GM18526 (cell line): ENCODE results near the gene SPG7.

Experiments used
- POLR2A ChIP-seq: IDR thresholded peaks from 3 replicates; pipeline ENCODE4 v1.6.1; 2011; ENCODE audit not compliant: insufficient read length; ENCODE audit errors: extremely low read depth

Gene SPG7

DNA sequence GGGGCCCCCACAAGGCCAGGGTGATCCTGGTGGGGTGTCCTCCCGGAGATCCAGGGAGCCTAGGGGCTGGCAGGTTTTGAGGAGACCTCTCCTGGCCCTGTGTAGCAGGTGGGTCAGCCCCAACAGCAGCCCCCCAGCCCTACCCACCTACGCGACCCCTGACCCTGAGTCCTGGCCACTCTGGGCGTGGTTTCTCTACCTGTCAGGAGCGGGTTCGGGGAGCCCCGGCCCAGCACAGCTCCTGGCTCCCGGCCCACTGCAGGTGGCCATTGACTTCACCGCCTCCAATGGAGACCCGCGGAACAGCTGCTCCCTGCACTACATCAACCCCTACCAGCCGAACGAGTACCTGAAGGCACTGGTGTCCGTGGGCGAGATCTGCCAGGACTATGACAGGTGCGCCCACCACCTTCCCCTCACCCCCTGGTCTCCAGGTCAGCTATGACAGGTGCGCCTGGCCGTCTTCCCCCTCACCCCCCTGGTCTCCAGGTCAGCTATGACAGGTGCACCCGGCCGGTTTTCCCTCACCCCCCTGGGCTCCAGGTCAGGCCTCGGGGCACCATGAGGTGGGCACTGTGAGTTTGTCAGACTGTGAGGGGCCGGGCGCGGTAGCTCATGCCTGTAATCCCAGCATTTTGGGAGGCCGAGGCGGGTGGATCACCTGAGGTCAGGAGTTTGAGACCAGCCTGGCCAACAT is 80.4 kb downstream of the SPG7 start:
- TF ChIP-seq POLR2A = no peak

DNA sequence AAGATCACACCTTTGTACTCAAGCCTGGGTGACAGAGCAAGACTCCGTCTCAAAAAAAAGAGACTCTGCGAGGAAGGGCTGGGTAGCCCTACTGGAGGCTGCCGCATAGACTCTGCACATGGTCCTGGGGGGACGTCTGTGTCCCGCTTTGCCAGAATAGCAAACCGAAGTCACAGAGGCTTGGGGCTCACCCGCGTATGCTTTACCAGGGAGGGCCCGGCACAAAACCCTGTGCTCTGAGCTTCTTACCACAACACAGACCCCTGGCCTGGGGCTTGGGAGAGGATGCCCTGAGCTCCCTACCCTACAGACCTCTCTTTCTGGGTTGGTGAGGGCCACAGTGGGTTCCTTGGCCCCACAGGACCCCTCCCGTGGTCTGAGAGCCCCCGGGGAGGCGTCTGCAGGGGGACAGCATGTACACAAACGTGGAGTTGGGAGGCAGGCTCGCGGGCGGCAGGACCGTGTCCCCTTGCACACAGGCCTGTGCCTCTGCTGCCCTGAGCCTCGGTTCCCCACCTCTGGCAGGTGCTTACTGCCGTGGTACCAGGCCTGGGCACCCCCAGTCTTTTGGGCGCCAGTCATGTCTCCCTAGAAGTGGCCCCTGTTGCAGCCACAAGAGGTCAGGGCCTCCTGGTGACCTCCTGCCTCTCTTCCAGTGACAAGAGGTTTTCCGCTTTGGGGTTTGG is 81.2 kb downstream of the SPG7 start:
- TF ChIP-seq POLR2A = no peak

DNA sequence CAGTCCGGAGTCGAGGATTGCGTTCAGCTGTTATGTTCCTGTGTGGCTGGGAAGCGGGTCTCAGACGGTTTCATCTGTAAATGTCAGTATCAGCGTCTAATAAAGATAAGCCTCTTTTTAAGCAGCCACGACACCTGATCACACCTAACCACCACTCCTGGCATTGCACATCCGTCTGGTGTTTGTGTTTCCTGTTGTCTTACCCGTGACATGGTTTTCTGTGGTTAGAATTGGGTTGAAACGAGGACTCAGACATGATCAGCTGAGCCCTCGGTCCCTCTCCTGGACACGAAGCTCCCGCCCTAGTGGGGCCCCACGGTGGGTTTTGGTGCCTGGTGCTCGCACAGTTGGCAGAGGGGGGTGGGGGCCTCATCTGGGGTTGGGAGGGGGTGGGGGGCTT is 85.6 kb downstream of the SPG7 start:
- no peak for TF ChIP-seq POLR2A

DNA sequence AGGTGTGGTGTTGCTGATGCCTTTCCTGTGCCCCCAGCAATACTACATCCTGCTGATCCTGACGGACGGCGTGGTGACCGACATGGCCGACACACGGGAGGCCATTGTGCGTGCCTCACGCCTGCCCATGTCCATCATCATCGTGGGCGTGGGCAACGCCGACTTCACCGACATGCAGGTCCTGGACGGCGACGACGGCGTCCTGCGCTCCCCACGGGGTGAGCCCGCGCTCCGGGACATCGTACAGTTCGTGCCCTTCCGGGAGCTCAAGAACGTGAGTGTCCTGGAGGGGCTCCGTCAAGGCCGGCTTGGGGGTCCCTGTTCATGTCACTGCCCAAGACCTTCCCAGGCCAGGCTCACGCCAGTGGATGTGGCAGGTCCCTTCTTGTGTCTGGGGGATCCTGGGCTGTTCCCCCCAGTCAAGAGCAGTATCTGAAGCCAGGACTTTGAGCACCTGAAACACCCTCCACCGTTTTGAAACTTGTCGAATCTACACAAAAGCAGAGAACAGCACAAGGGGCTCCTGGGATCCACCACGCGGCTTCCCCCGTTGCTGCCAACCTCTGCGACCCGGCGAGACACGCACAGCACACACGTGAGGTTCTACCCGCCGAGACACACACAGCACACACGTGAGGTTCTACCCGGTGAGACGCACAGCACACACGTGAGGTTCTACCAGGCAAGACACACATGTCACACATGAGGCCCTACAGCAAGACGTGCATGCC is 87.3 kb downstream of the SPG7 start:
- no peak for TF ChIP-seq POLR2A

DNA sequence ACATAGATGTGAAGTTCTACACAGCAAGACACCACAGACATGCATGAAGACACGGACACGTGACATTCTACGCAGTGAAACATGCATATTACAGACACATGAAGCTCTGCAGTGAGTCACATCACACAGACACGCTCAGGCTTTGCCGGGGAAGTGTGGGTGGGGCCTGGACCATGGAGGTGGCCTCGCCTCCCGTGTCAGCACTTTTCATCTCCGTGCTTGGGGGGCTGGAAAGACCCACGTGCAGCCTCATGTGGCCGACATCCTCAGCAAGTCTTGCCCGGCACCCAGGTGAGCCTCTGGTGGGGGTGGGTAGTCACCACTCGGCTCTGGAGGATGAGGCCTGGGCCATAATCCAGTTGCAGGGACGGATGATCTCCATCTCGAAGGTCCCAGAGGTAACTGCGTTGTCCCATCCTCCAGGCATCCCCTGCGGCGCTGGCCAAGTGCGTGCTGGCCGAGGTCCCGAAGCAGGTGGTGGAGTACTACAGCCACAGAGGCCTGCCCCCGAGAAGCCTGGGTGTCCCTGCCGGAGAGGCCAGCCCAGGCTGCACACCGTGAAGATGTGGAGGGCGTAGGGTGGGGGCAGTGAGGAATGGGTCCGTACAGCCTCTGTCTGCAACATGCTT is 88.0 kb downstream of the SPG7 start:
- TF ChIP-seq POLR2A = no peak

DNA sequence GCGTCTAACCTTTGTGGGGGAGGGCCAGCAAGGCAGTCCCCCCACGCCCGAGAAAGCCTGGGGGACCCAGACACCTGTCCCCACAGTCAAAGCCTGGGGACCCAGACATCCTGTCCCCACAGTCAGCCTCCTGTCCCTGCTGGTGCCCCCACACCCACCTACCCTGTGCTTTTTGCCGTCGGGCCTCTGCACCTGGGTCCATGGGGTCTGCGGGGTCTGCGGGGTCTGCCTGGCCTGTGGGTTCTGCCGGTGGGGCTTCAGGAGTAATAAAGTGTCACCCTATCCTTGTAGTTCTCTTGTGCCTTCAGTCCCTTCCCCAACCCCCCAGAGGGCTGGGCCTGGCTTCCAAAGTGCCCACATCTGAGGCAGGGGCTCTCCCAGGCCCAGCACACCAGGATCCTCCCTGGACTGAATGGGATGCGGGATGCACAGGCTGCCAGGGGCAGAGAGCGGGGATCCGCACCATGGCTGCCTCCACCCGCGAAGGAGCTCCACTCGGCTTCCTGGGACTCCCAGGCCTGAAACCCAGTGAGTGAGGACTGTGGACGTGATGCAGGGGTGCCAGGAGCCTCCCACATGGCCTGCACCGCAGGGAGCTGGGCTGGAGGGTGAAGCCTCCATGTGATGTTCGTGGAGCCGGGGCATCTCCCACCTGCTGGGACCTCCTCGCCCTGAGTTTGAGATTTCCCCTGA is 88.9 kb downstream of the SPG7 start:
- TF ChIP-seq POLR2A = no peak

DNA sequence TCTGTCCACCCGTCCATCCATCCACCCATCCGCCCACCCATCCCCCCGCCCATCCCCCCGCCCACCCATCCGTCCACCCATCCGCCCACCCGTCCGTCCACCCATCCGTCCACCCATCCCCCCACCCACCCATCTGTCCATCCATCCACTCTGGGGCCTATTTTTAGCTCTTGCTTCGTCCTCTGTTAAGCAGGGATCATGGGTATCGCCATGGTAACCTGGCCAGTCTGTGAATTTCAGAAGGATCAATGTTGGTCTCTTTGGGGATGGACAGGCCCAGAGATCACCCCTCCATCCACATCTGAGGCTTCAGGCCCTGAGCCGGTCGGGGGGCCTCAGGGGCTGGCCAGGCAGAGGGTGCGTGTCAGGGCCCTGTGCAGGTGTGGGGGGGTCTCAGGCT is 90.0 kb downstream of the SPG7 start:
- no peak for TF ChIP-seq POLR2A

DNA sequence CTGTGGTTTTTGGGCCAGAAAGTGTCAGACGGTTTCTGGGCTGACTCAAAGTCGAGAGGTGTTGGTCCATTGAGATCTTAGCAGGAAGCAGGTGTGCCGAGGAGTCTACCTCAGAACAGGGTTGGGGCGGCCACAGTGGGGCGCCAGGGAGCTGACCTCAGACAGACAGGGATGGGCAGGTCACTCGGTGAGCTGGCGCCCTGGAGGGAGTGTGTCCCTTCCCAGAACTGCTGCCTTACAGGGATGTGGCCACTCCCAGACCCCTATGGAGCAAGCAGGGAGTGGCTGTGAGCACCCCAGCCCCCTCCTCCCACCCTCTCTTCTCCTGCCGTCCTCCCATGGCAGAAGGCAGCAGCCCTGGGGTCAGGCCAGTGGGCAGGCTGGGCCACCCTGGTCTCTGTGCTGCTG is 91.3 kb downstream of the SPG7 start:
- TF ChIP-seq POLR2A = no peak

DNA sequence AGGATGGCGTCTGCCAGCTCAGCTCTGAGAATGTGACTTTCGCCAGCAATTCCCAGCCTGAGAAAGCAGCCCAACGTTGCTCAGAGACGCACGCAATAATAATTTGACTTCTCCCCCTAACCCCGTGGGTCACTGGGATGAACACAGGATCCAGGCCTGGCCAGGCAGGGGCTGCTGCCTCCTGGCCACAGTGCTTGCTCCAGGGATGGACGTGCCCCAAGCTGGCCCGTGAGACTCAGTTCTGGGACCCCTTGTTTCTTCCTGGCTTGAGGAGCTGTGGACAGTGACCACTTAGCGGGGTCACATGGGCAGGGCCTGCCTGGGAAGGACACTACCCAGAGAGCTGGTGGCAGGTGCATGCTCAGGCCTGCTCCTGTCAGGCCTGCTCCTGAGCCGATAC is 91.7 kb downstream of the SPG7 start:
- TF ChIP-seq POLR2A = no peak

DNA sequence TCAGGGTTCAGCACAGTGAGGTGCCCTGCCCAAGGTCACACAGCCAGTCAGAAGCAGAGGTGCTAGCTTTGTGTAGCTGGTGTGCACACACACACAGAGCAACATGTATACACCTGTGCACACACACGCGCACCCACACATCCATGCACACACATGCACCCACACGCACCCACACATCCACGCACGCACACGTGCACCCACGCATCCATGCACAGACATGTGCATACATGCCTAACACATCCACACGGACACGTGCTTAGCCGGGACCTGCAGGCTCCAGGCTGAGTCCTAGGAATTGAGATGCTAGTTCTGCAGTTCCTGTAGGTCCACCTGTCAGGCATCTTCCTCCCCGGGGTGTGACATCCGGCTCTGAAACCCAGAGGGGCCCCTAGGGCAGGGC is 92.2 kb downstream of the SPG7 start:
- no peak for TF ChIP-seq POLR2A

DNA sequence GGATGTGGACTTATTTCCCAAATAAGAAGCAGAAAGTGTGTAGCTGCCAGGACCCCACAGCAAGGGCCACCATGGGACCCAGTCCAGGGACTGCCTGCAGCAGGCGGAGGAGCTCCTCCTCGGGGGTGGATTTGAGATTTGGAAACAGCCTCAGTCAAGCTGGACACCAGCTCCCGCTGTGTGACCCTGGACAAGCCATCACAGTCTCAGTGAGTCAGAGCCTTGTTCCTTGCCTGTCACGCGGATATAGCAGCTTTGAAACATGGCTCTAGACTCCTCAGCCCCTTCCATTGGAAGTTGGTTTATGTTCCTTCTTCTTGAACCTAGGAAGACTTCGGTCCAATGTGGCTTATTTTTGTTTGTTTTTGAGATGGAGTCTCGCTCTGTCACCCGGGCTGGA is 92.8 kb downstream of the SPG7 start:
- no peak for TF ChIP-seq POLR2A

DNA sequence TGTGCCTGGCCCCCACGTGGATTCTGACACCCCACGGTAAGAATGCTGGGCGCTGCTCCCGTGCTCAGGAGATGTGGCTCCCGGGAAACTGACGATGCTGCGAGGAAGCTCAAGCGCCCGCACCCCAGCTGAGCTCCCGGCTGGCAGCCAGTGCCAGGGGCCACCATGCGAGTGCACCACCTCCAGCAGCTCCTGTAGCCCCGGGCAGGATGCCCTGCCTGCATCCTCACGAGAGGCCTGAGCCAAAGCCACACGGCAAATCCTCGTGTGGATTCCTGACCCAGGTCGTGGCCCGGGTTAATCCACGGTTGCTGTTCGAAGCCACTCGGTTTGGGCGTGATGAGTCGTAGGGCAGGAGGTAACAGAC is 93.7 kb downstream of the SPG7 start:
- no peak for TF ChIP-seq POLR2A

DNA sequence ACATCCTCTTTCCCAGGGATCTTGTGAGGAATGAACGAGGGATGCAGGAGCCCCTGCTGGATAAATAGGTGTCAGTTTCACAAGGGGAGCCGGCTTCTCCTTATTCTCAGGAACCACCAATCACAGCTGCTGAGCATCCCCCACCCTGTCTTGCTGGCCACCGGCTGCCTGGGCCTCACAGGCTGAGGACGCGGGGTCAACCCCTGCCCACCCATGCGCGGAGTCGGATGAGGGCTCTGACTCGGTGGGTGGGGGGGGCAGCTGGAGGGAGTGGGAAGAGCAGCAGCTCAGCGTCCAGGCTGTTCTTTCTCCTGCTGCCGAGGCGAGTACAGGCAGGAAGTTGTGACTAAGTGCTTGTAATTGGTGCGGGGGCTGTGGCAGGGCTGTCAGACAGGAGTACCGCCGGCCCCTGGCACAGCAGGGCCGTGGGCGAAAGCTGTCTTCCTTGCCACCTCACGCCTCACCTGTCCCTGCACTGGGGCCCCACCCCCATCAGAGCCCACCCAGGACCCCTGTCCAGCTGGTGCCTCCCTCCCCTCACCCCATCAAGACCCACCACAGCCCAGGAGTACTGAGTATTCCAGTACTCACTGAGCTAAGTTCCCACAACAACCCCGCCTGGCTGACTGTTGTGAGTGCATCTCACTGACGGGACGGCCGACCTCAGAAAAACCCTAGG is 94.2 kb downstream of the SPG7 start:
- no peak for TF ChIP-seq POLR2A

DNA sequence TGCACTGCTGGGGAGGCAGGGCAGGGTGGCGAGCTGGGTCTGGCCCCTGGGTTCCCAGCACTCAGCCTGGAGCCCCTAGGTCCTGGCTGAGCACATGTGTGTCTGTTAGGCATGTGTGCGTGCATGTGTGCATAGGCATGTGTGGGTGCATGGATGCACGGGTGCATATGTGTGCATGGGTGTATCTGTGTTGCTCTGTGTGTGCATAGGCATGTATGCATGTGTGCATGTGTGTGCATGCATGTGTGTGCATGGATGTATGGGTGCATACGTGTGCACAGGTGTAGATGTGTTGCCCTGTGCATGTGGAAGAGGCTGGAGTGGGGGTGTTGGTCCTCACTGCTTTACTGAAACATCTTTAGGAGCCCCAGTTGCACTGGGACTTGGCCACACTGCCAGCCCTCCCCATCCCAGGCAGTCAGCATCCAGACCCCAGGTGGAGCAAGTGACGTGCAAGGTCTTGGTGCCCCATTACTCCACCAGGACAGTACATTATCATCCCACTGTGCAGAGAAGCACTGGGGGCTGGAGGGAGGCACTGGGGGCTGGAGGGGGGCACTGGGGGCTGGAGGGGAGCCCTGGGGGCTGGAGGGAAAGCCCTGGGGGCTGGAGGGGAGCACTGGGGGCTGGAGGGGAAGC is 94.9 kb downstream of the SPG7 start:
- no peak for TF ChIP-seq POLR2A
